HL-60 (cell line): ENCODE measurements around the gene PGAP1.

Source experiments
- DNase-seq, 2 experiments: peaks; one replicate each; pipeline ENCODE4 v3.0.0-alpha.2; 2010 to 2020; ENCODE audit warnings: low read depth in 1 of 2, low spot score in 1 of 2
- H3K27ac ChIP-seq: fragments of 250-450 bp; sonication (Bioruptor Pico); replicated peaks from 2 replicates; pipeline ENCODE4 v1.5.1; 2020; ENCODE audit warnings: mild to moderate bottlenecking, moderate library complexity
- H3K27me3 ChIP-seq: fragments of 250-450 bp; sonication (Bioruptor Pico); 2 replicates; pipeline ENCODE4 v1.5.1; 2021; ENCODE audit warnings: mild to moderate bottlenecking, moderate library complexity; ENCODE audit not compliant: insufficient read depth, poor library complexity, severe bottlenecking
- H3K4me3 ChIP-seq: replicated peaks from 2 replicates; pipeline ENCODE4 v1.5.1; 2011; ENCODE audit warnings: mild to moderate bottlenecking, control low read depth, low read length; ENCODE audit not compliant: insufficient read depth
- GABPA ChIP-seq: IDR thresholded peaks from 2 replicates; pipeline ENCODE4 v1.6.1; 2012; ENCODE audit warnings: low read depth
- POLR2AphosphoS5 ChIP-seq: IDR thresholded peaks from 2 replicates; pipeline ENCODE4 v1.6.1; 2012; ENCODE audit warnings: low read depth
- SPI1 ChIP-seq: IDR thresholded peaks from 2 replicates; pipeline ENCODE4 v1.6.1; 2012; ENCODE audit warnings: low read depth, mild to moderate bottlenecking, borderline replicate concordance
- TF ChIP-seq, protein P1 (sequence below): IDR thresholded peaks from one replicate; pipeline ENCODE4 v1.5.1; 2011; ENCODE audit warnings: low read length, control low read depth, inconsistent platforms; ENCODE audit not compliant: insufficient read depth
- TF ChIP-seq, protein P2 (sequence below): IDR thresholded peaks from 2 replicates; pipeline ENCODE4 v1.6.1; 2012; ENCODE audit warnings: low read depth; ENCODE audit not compliant: insufficient replicate concordance

Gene PGAP1

DNA sequence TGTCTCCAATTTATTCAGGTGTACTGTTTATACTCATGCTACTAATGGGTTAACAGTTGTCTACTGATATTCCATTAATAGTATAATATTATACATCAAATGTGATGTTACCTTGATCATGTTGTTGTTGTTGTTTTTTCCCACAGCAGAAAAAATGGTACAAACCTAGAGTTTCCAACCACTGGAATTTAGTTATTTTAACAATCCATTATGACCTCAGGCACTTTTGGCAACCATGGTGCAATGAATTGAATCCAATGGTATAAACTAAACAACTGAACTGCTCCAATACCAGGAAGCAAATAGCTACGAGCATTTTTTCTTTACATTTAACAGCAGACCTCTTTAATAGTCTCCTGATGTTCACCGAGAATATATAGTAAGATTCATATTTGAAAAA lies 86.3 kb downstream of the PGAP1 start:
- no peaks in the 10 kb centered on the region for H3K27me3 ChIP-seq
- TF ChIP-seq, protein P1, sequence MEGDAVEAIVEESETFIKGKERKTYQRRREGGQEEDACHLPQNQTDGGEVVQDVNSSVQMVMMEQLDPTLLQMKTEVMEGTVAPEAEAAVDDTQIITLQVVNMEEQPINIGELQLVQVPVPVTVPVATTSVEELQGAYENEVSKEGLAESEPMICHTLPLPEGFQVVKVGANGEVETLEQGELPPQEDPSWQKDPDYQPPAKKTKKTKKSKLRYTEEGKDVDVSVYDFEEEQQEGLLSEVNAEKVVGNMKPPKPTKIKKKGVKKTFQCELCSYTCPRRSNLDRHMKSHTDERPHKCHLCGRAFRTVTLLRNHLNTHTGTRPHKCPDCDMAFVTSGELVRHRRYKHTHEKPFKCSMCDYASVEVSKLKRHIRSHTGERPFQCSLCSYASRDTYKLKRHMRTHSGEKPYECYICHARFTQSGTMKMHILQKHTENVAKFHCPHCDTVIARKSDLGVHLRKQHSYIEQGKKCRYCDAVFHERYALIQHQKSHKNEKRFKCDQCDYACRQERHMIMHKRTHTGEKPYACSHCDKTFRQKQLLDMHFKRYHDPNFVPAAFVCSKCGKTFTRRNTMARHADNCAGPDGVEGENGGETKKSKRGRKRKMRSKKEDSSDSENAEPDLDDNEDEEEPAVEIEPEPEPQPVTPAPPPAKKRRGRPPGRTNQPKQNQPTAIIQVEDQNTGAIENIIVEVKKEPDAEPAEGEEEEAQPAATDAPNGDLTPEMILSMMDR, result no peak
- TF ChIP-seq SPI1, result no peak
- no peak for TF ChIP-seq GABPA
- no peak for TF ChIP-seq POLR2AphosphoS5
- TF ChIP-seq, protein P2, sequence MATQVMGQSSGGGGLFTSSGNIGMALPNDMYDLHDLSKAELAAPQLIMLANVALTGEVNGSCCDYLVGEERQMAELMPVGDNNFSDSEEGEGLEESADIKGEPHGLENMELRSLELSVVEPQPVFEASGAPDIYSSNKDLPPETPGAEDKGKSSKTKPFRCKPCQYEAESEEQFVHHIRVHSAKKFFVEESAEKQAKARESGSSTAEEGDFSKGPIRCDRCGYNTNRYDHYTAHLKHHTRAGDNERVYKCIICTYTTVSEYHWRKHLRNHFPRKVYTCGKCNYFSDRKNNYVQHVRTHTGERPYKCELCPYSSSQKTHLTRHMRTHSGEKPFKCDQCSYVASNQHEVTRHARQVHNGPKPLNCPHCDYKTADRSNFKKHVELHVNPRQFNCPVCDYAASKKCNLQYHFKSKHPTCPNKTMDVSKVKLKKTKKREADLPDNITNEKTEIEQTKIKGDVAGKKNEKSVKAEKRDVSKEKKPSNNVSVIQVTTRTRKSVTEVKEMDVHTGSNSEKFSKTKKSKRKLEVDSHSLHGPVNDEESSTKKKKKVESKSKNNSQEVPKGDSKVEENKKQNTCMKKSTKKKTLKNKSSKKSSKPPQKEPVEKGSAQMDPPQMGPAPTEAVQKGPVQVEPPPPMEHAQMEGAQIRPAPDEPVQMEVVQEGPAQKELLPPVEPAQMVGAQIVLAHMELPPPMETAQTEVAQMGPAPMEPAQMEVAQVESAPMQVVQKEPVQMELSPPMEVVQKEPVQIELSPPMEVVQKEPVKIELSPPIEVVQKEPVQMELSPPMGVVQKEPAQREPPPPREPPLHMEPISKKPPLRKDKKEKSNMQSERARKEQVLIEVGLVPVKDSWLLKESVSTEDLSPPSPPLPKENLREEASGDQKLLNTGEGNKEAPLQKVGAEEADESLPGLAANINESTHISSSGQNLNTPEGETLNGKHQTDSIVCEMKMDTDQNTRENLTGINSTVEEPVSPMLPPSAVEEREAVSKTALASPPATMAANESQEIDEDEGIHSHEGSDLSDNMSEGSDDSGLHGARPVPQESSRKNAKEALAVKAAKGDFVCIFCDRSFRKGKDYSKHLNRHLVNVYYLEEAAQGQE, result no peak
- no peak overlapping the region for H3K27ac ChIP-seq

GRCh38 chr2:196839574-196839973 lies 86.9 kb downstream of the PGAP1 start:
- H3K4me3 ChIP-seq, result no peak overlapping the region
- TF ChIP-seq, protein P1, result no peak
- TF ChIP-seq POLR2AphosphoS5 (no peak), SPI1 (peak; percentile 37; the same call in 1 of the 2 replicates), GABPA (no peak)
- TF ChIP-seq, protein P2, result no peak
- peak in 1 of 2 experiments; percentile 42 for DNase-seq
- H3K27ac ChIP-seq, result no peak overlapping the region
- no peaks in the 10 kb centered on the region for H3K27me3 ChIP-seq

More for the DNA sequence above, 86.3 kb downstream of the PGAP1 start:
- no peak overlapping the region for H3K4me3 ChIP-seq
- no peak for DNase-seq

DNA sequence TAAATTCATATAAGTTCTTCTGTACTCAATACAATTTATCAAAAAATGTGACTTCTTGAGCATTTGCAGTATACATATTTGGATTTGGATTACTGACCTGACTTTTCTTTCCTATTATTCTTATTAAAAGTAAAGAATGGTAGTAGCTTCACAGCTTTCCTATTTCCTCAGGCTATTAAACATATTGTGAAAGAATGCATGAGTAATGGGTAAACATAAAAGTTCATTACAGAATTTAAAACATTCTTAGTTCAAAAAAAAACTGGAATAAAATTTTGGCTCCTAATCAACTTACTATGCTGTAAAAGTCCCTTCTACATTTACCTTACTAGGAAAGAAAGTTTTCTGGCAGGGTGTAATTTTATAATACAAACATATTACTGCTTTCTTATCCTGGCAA lies 90.1 kb downstream of the PGAP1 start:
- no peak overlapping the region for H3K27ac ChIP-seq
- TF ChIP-seq, protein P2, result no peak
- TF ChIP-seq POLR2AphosphoS5 (no peak), SPI1 (no peak), GABPA (no peak)
- TF ChIP-seq, protein P1, result no peak
- H3K4me3 ChIP-seq, result no peak overlapping the region
- no peak for DNase-seq
- H3K27me3 ChIP-seq, result no peaks in the 10 kb centered on the region
